HepG2 (cell line): ENCODE measurements around the gene NOXA1. TPM values are rescaled to one million over a fixed set of nuclear protein-coding genes. Genes with fewer than 3 reads are reported as not detected.

Experiments
- ATAC-seq: fragments of 200-7000 bp; cut with Tn5 transposase; 3 replicates; pipeline ENCODE4 v1.9.1; 2020; ENCODE audit warnings: mild to moderate bottlenecking, moderate library complexity
- BruUV-seq: library from RNA; stranded (reverse); fragments of 400-500 nt; replicated peaks from 2 replicates; lab custom pipeline; 2021; lab: Mats Ljungman, UMichigan
- CTCF ChIA-PET: fragments of 300-600 bp; formaldehyde crosslinking; extraction: SDS; loops from one replicate; lab custom pipeline; 2021; ENCODE audit warnings: low total read pairs, inconsistent platforms, low intra/inter-chr PET ratio; lab: Yijun Ruan, JAX
- POLR2A ChIA-PET: fragments of 350-600 bp; sonication (Branson Sonifier 250); formaldehyde crosslinking; loops from one replicate; lab custom pipeline; 2020; ENCODE audit warnings: antibody characterized with exemption, inconsistent platforms; lab: Yijun Ruan, JAX
- DNase-seq: peaks from one replicate; pipeline ENCODE4 v3.0.0-alpha.2; 2015; ENCODE audit warnings: low spot score
- FAIRE-seq: peaks from 3 replicates; lab custom pipeline; 2011; peaks lifted over from hg19 to GRCh38; lab: Jason Lieb, UNC
- H2AFZ ChIP-seq: one replicate; pipeline ENCODE4 v1.6.1; 2011; ENCODE audit warnings: low read length, inconsistent platforms
- H3K27ac ChIP-seq: fragments of 300-600 bp; 3 replicates; pipeline ENCODE4 v1.8.0; 2011; ENCODE audit warnings: mixed run types, mild to moderate bottlenecking, mixed read lengths, low read length, inconsistent platforms; ENCODE audit not compliant: insufficient read depth; ENCODE audit errors: extremely low read length
- H3K27me3 ChIP-seq, 2 experiments: fragments of 200-600 bp in 1 of 2; 2 replicates in 1 of 2; 3 replicates in 1 of 2; pipeline versions ENCODE4 v1.6.0 to v1.8.0; 2011; ENCODE audit warnings: low read length in 2 of 2, mild to moderate bottlenecking in 2 of 2, moderate library complexity in 2 of 2, inconsistent platforms in 1 of 2; ENCODE audit not compliant: insufficient read depth in 2 of 2, control insufficient read depth in 1 of 2
- H3K36me3 ChIP-seq, 2 experiments: fragments of 200-600 bp in 1 of 2; replicated peaks in 1 of 2; 2 replicates in 1 of 2; 3 replicates in 1 of 2; pipeline versions ENCODE4 v1.5.1 to v1.8.0; 2011; ENCODE audit warnings: low read length in 2 of 2, inconsistent platforms in 1 of 2; ENCODE audit not compliant: insufficient read depth in 2 of 2, control insufficient read depth in 1 of 2
- H3K4me1 ChIP-seq: 2 replicates; pipeline ENCODE4 v1.5.1; 2012; ENCODE audit warnings: low read length, inconsistent platforms; ENCODE audit not compliant: insufficient read depth
- H3K4me2 ChIP-seq: 2 replicates; pipeline ENCODE4 v1.6.0; 2011; ENCODE audit warnings: low read depth, low read length, inconsistent platforms
- H3K4me3 ChIP-seq, 3 experiments: fragments of 200-600 bp in 1 of 3; sonication (generic), shearing (Covaris generic) in 1 of 3; replicated peaks in 1 of 3; 2 replicates each; pipeline ENCODE4 v1.5.1; 2011 to 2016; ENCODE audit warnings: low read length in 3 of 3, inconsistent platforms in 2 of 3, low read depth in 2 of 3, mild to moderate bottlenecking in 2 of 3, control low read depth in 1 of 3, mixed read lengths in 1 of 3; ENCODE audit not compliant: insufficient read depth in 1 of 3
- H3K79me2 ChIP-seq: one replicate; pipeline ENCODE4 v1.6.1; 2011; ENCODE audit warnings: low read length, inconsistent platforms; ENCODE audit not compliant: insufficient read depth
- H3K9ac ChIP-seq: 2 replicates; pipeline ENCODE4 v1.6.0; 2011; ENCODE audit warnings: mild to moderate bottlenecking, low read depth, low read length, inconsistent platforms; ENCODE audit not compliant: insufficient read depth
- H3K9me3 ChIP-seq: 2 replicates; pipeline ENCODE4 v1.5.1; 2012; ENCODE audit warnings: mild to moderate bottlenecking, low read length
- H4K20me1 ChIP-seq: 2 replicates; pipeline ENCODE4 v1.6.0; 2011; ENCODE audit warnings: inconsistent platforms, mild to moderate bottlenecking, low read length, moderate library complexity; ENCODE audit not compliant: insufficient read depth
- ARHGAP35 ChIP-seq: sonication (generic); formaldehyde crosslinking; IDR thresholded peaks from 2 replicates; pipeline ENCODE4 v1.9.0; 2022; ENCODE audit warnings: mild to moderate bottlenecking, inconsistent platforms, moderate library complexity, missing genetic modification reagents, borderline replicate concordance
- BRF2 ChIP-seq: sonication (generic); formaldehyde crosslinking; IDR thresholded peaks from 2 replicates; pipeline ENCODE4 v1.8.1; 2022; ENCODE audit warnings: mild to moderate bottlenecking, missing genetic modification reagents
- GTF3A ChIP-seq: sonication (generic); formaldehyde crosslinking; conservative IDR thresholded peaks from 2 replicates; pipeline ENCODE4 v1.4.0; 2020; ENCODE audit warnings: mild to moderate bottlenecking, missing genetic modification reagents
- HIC2 ChIP-seq: sonication (generic); formaldehyde crosslinking; IDR thresholded peaks from 2 replicates; pipeline ENCODE4 v1.9.0; 2022; ENCODE audit warnings: low read depth, missing genetic modification reagents
- HNF4G ChIP-seq, 2 experiments: sonication (generic) in 1 of 2; formaldehyde crosslinking in 1 of 2; IDR thresholded peaks; 2 replicates each; pipeline versions ENCODE4 v1.4.0 to v1.6.1; 2011 to 2020; ENCODE audit warnings: borderline replicate concordance in 2 of 2, low read depth in 2 of 2, mild to moderate bottlenecking in 2 of 2, low read length in 1 of 2, missing genetic modification reagents in 1 of 2, moderate library complexity in 1 of 2
- HNRNPL ChIP-seq: fragments of 200-400 bp; formaldehyde crosslinking; IDR thresholded peaks from 2 replicates; pipeline ENCODE4 v1.6.1; 2017; ENCODE audit warnings: mild to moderate bottlenecking, low read depth, low read length
- NR2F6 ChIP-seq, 2 experiments: IDR thresholded peaks; 2 replicates each; pipeline ENCODE4 v1.6.1; 2016; ENCODE audit warnings: antibody characterized with exemption in 1 of 2, mild to moderate bottlenecking in 1 of 2
- PBX2 ChIP-seq: IDR thresholded peaks from 2 replicates; pipeline ENCODE4 v1.6.1; 2016; ENCODE audit warnings: control low read depth
- PHF20 ChIP-seq: sonication (generic); formaldehyde crosslinking; IDR thresholded peaks from 2 replicates; pipeline ENCODE4 v1.5.0; 2020; ENCODE audit warnings: mild to moderate bottlenecking, missing genetic modification reagents
- ZEB1 ChIP-seq: IDR thresholded peaks from 2 replicates; pipeline ENCODE4 v1.6.1; 2012; ENCODE audit warnings: mild to moderate bottlenecking, low read depth, inconsistent platforms; ENCODE audit not compliant: insufficient replicate concordance
- ZNF337 ChIP-seq: sonication (generic); formaldehyde crosslinking; IDR thresholded peaks from 2 replicates; pipeline ENCODE4 v1.5.1; 2020; ENCODE audit warnings: missing genetic modification reagents, low read depth, mild to moderate bottlenecking, borderline replicate concordance
- WGBS: methylation state at CpG from one replicate; pipeline ENCODE4 v1.1.6; 2017; ENCODE audit warnings: low lambda C conversion rate; 5-methylcytosine and 5-hydroxymethylcytosine counted together
- in situ Hi-C: cut with HindIII; loops from 2 replicates; pipeline ENCODE4 v1.10.0; 2017; ENCODE audit warnings: low pct_unique_long_range_greater_than_20kb; ENCODE audit not compliant: extremely low pct_ligation_motif_present
- intact Hi-C: fragments of 100-400 bp; cut with micrococcal nuclease; formaldehyde crosslinking; loops from one replicate; pipeline ENCODE4 v1.10.0; 2022; ENCODE audit not compliant: unreplicated experiment
- polyA plus RNA-seq, 8 experiments: library from polyadenylated mRNA; depleted of rRNA in 3 of 8; stranded (reverse) in 7 of 8; unstranded in 1 of 8; fragments of >200 nt; fragmentation: Illumina TruSeq in 4 of 8; extraction: Trizol in 4 of 8; gene quantifications; 2 replicates each; pipeline versions ENCODE4 v1.2.1 to v1.2.3, GENCODE V29; 2011 to 2016; ENCODE audit warnings: low read depth in 4 of 8, missing spikeins in 1 of 8, mixed read lengths in 1 of 8; ENCODE audit not compliant: insufficient read depth in 1 of 8
- total RNA-seq, 5 experiments: library from RNA; depleted of rRNA; stranded (reverse); fragments of >200 nt; fragmentation: Illumina TruSeq; extraction: Trizol; gene quantifications; 2 replicates each; pipeline ENCODE4 v1.2.3, GENCODE V29; 2016; ENCODE audit warnings: low read depth in 1 of 5
- TF ChIP-seq, protein P1 (sequence below), 2 experiments: sonication (generic) in 1 of 2; formaldehyde crosslinking in 1 of 2; IDR thresholded peaks; 2 replicates each; pipeline versions ENCODE4 v1.4.0 to v1.6.1; 2018 to 2020; ENCODE audit warnings: missing genetic modification reagents in 2 of 2, borderline replicate concordance in 1 of 2, low read depth in 1 of 2, mild to moderate bottlenecking in 1 of 2, missing biosample characterization in 1 of 2

NOXA1 gene
- total and polyA plus RNA-seq, 2 of the 13 experiments (the other 11 are each of a cell fraction or from before 2014, with no cell fraction given), result 0.78 to 1.2 TPM

DNA sequence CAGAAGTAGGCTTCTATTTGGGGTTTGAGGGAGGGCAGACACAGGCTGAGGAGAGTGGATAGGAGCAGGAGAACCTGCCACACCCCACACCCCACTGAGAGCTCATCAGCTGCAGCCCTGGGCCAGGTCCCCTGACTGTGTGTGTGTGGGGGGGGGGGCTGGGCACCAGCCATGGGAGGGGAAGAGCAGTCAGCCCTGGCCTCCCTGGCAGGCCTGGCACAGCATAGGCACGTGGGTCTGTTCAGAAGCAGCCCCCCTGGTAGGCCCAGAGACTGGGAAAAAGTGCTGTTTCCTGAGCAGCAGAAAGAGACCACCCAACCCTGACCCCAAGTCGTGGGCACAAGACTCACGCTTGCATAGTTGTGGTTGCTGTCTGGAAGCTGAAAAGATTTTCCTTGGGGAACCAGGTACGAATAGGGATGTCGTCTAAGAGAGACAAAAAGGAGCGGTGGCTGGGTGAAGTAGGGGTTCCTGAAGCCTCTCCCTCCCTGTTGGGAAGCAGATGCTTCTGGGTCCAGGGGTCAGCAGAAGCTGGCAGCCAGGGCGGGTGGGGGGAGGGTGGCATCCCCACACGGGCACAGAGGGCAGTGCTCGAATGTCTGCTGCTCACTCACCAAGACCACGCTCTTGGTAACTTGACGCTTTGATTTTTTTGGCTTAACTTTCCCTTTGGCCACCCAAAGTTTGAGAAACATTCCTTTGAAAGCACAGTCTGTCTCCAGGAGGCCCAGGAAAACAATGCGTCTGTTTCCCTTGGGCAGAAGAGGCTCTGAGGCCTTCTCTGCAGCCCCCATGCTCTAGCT lies 33.1 kb downstream of the NOXA1 start:
- Histone ChIP-seq H3K27ac (peak overlapping the region; percentile 99), H3K9me3 (no peaks in the 10 kb centered on the region), H3K9ac (peak overlapping the region; percentile 70; the same call in 1 of the 2 replicates), H4K20me1 (peaks cover 11% of the 10 kb centered on the region; the same call in 1 of the 2 replicates), H3K79me2 (peaks cover 31% of the 10 kb centered on the region), H3K4me3 (peak overlapping the region in 2 of 3 experiments; percentile 95; a peak in 5 of 6 replicates), H3K27me3 (no peaks in the 10 kb centered on the region), H3K4me1 (peaks cover 82% of the 10 kb centered on the region), H3K36me3 (peaks cover 12 to 36% of the 10 kb centered on the region in 2 experiments)
- intact Hi-C loops (no loop called here), in situ Hi-C loops (no loop called here)
- ChIA-PET POLR2A (interaction anchor here (0.6 to 1.2 kb wide), 2 partner anchors 14 to 33 kb away, joined by 3 to 4 read pairs; partner anchors contain the start of genes EXD3 and NOXA1), CTCF (no interaction called here)
- 79% methylated on average over 12 of the region's 12 CpGs for WGBS
- no TSS peak for BruUV-seq
- DNase-seq (no peak), ATAC-seq (no peak), FAIRE-seq (no peak)
- TF ChIP-seq NR2F6 (IDR thresholded peaks at IDR 0.05), result no peak
- no peak for TF ChIP-seq NR2F6 (CRISPR knock-in tag; IDR thresholded peaks at IDR 0.05)
- TF ChIP-seq, protein P1, sequence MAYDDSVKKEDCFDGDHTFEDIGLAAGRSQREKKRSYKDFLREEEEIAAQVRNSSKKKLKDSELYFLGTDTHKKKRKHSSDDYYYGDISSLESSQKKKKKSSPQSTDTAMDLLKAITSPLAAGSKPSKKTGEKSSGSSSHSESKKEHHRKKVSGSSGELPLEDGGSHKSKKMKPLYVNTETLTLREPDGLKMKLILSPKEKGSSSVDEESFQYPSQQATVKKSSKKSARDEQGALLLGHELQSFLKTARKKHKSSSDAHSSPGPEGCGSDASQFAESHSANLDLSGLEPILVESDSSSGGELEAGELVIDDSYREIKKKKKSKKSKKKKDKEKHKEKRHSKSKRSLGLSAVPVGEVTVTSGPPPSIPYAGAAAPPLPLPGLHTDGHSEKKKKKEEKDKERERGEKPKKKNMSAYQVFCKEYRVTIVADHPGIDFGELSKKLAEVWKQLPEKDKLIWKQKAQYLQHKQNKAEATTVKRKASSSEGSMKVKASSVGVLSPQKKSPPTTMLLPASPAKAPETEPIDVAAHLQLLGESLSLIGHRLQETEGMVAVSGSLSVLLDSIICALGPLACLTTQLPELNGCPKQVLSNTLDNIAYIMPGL (CRISPR knock-in tag; IDR thresholded peaks at IDR 0.05; ENCODE audit: borderline replicate concordance in 1 of 2, low read depth in 1 of 2), result no peak
- TF ChIP-seq PHF20, result 0 out of 2 replicates have a peak, but pooled peaks have one; percentile 0
- TF ChIP-seq BRF2 (CRISPR knock-in tag), result no peak
- TF ChIP-seq HNRNPL, result peak; percentile 80; the same call in 1 of the 2 replicates
- TF ChIP-seq GTF3A (CRISPR knock-in tag), result no peak
- TF ChIP-seq ZEB1, result no peak
- no peak for TF ChIP-seq ZNF337
- no peak for TF ChIP-seq PBX2 (CRISPR knock-in tag)
- TF ChIP-seq ARHGAP35 (CRISPR knock-in tag), result no peak
- no peak for TF ChIP-seq HNF4G (IDR thresholded peaks at IDR 0.05; ENCODE audit: borderline replicate concordance, low read depth, low read length)
- TF ChIP-seq HNF4G (CRISPR knock-in tag; IDR thresholded peaks at IDR 0.05; ENCODE audit: borderline replicate concordance, low read depth), result no peak
- TF ChIP-seq HIC2 (CRISPR knock-in tag), result peak; percentile 59; the same call in 1 of the 2 replicates
- TF ChIP-seq, all 625 proteins: peak for 3
- Histone ChIP-seq H3K4me2 (peak overlapping the region; percentile 96), H2AFZ (no peak overlapping the region)
